Heart left ventricle (tissue), 16 donors: Measurements from ENCODE around the gene SLC9A9. TPM values are rescaled to one million over a fixed set of nuclear protein-coding genes. Genes with fewer than 3 reads are reported as not detected.
"Not testable (repeated sequence)": the region's sequence is repeated elsewhere in the genome, so short reads cannot be mapped to it uniquely, and the experiment has no call there.

Experiments
- ATAC-seq, 4 donors: fragments of 200-7000 bp; cut with Tn5 transposase; one replicate each; pipeline ENCODE4 v1.9.1; 2020 to 2022; ENCODE audit warnings: moderate library complexity in 4 of 4, mild to moderate bottlenecking in 3 of 4, moderate number of reproducible peaks in 1 of 4
- DNase-seq, 5 donors: peaks; one replicate each; pipeline ENCODE4 v3.0.0-alpha.2; 2020
- H3K27ac ChIP-seq, 12 donors: fragments of 200-600 bp; sonication (generic) in 4 of 12; one replicate each; pipeline versions ENCODE4 v1.5.0 to v1.8.0; 2016 to 2022; ENCODE audit warnings: mild to moderate bottlenecking in 2 of 12
- H3K27me3 ChIP-seq, 9 donors: fragments of 200-600 bp; sonication (generic) in 2 of 9; one replicate each; pipeline versions ENCODE4 v1.5.1 to v1.8.0; 2016 to 2022; ENCODE audit warnings: mild to moderate bottlenecking in 3 of 9
- H3K36me3 ChIP-seq, 9 donors: fragments of 200-600 bp; sonication (generic) in 2 of 9; one replicate each; pipeline versions ENCODE4 v1.5.0 to v1.8.0; 2018 to 2022; ENCODE audit warnings: mild to moderate bottlenecking in 2 of 9
- H3K4me1 ChIP-seq, 12 donors: fragments of 200-600 bp; sonication (generic) in 4 of 12; one replicate each; pipeline versions ENCODE4 v1.5.0 to v1.8.0; 2016 to 2022; ENCODE audit warnings: mild to moderate bottlenecking in 3 of 12
- H3K4me3 ChIP-seq, 12 donors: fragments of 200-600 bp; sonication (generic) in 4 of 12; one replicate each; pipeline versions ENCODE4 v1.5.0 to v1.8.0; 2017 to 2022; ENCODE audit warnings: mild to moderate bottlenecking in 9 of 12, moderate library complexity in 4 of 12
- H3K9me3 ChIP-seq, 12 donors: fragments of 200-600 bp; sonication (generic) in 4 of 12; one replicate each; pipeline versions ENCODE4 v1.5.0 to v1.8.0; 2016 to 2022; ENCODE audit warnings: mild to moderate bottlenecking in 1 of 12
- POLR2A ChIP-seq, 2 donors: fragments of 450-650 bp; IDR thresholded peaks; one replicate each; pipeline ENCODE4 v1.6.1; 2017; ENCODE audit warnings: antibody characterized with exemption in 2 of 2, mild to moderate bottlenecking in 2 of 2, moderate library complexity in 2 of 2
- WGBS, 4 donors: extraction: QIAGEN DNeasy Blood & Tissue Kit in 2 of 4; methylation state at CpG; one replicate each; pipeline versions ENCODE4 v1.1.5 to v1.1.7; 2013 to 2018; 5-methylcytosine and 5-hydroxymethylcytosine counted together
- intact Hi-C, 10 donors: fragments of 100-400 bp; cut with DNase I; formaldehyde crosslinking; loops; one replicate each; pipeline versions ENCODE4 v1.11.1 to v1.14.2; 2022
- polyA plus RNA-seq, 2 donors: library from polyadenylated mRNA; stranded (reverse); fragments of 200-250 nt; gene quantifications; one replicate each; pipeline ENCODE4 v1.2.3, GENCODE V29; 2013
- total RNA-seq, 9 donors: library from RNA; depleted of rRNA in 2 of 9; stranded (reverse); fragments of >200 nt in 2 of 9; fragmentation: NEBNext Ultra II Directional in 3 of 9; extraction: Animal tissue kit (Norgen Biotek cat#: 25700) in 3 of 9; gene quantifications; one replicate each; pipeline versions ENCODE4 v1.1.0 to v1.2.4, GENCODE V29; 2016 to 2023
- TF ChIP-seq, protein P1 (sequence below), 12 donors: fragments of 200-600 bp; sonication (generic) in 4 of 12; IDR thresholded peaks; one replicate each; pipeline versions ENCODE4 v1.5.0 to v1.8.0; 2018 to 2022; ENCODE audit warnings: antibody characterized with exemption in 12 of 12, mild to moderate bottlenecking in 5 of 12
- donor health status: ischemic (EF 13 %, LVEDD 7.1; RV severe dilation, severe dysfunction).
- donor health status: healthy with polysubstance abuse.
- donor health status: DM: no; HTN: yes; CAD: no.
- donor health status: DM: no; HTN: no; CAD: no.
- donor health status: ischemic (EF 25% LVEDD 6.9; RV normal size, moderate dysfunction).
- donor health status: ischemic (EF 25% LVEDD 5.7; RV mildly dilated, moderate dysfunction).
- donor health status: healthy.
- donor health status: DM: yes; HTN: yes; CAD: no.
- donor health status: ischemic (EF 35%, LVEDD 5.7; RV mildly dilated, moderate dysfunction).
- donor health status: nonischemic (EF 11% LVEDD 7.7; RV severe dilation, severe dysfunction).
- donor health status: DM: yes; HTN: yes; CAD: no.
- donor health status: PGD.
- donor health status: ischemic (EF 29% LVEDD 5.4; RV normal size, mild dysfunction).
- donor health status: nonischemic (EF 23%, LVEDD 6.1; RV moderate dilation, normal function).

Gene SLC9A9
- total and polyA plus RNA-seq, 11 donors = 0.76 to 17.5 (median 3.3) TPM

DNA sequence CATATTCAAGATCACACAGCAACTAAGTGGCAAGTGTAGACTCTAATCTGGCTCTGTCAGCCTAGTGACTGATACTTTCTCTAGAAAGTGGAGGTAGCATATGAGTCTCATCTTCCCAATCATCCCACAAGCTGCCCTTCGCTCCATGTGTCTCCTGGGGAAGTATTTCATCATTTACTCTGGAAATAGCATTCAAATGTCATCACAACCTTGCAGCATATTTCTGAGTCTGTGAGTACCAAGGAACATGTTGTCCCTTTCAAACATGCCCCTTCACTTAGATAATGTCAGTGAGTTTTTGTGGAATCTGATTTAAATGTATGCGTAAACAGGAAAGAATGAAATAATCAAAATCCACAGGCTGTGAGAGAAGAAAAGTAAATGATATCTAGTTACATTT, 322.9 kb downstream of the SLC9A9 start:
- H3K4me3 ChIP-seq = no peak overlapping the region
- intact Hi-C loops = no loop called here
- TF ChIP-seq POLR2A (IDR thresholded peaks at IDR 0.05) = no peak
- H3K36me3 ChIP-seq = no peaks in the 10 kb centered on the region
- peaks cover 0 to 13% (median 0%) of the 10 kb centered on the region in 12 donors for H3K4me1 ChIP-seq
- no peak overlapping the region for H3K27ac ChIP-seq
- H3K9me3 ChIP-seq = peaks cover 0 to 3% (median 0%) of the 10 kb centered on the region in 12 donors
- 73 to 89% (median 83%) methylated on average over 2 of the region's 2 CpGs for WGBS, 4 donors
- no peaks in the 10 kb centered on the region for H3K27me3 ChIP-seq
- DNase-seq (no peak), ATAC-seq (peak in 2 of 4 donors; percentile 22 to 75)

DNA sequence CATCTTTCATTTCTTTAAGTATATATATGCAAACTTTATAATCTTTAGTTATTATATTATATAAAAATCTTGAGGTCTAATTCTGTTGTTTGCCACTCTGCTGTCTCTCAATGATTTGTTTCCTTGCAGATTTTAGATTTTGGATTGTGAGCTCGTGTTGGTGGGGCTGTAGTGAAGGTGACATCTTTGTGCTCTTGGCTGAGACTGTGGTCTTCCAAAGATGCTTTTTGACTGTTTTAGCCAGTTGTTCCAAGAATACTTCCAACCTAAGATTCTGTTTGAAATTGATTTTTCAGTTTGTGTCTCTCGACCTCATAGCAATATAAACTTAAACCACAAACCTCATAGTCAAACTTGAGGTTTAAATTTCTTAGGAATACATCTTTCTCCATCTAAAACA, 326.5 kb downstream of the SLC9A9 start:
- H3K9me3 ChIP-seq = peaks cover 0 to 3% (median 0%) of the 10 kb centered on the region in 12 donors
- no peaks in the 10 kb centered on the region for H3K27me3 ChIP-seq
- intact Hi-C loops = no loop called here
- no peak overlapping the region for H3K27ac ChIP-seq
- ATAC-seq (no peak), DNase-seq (no peak)
- peaks cover 0 to 6% (median 0%) of the 10 kb centered on the region in 12 donors for H3K4me1 ChIP-seq
- WGBS, 4 donors = 74 to 91% (median 79%) methylated on average over 2 of the region's 2 CpGs
- H3K4me3 ChIP-seq = no peak overlapping the region
- TF ChIP-seq POLR2A (IDR thresholded peaks at IDR 0.05) = no peak
- TF ChIP-seq, protein P1, sequence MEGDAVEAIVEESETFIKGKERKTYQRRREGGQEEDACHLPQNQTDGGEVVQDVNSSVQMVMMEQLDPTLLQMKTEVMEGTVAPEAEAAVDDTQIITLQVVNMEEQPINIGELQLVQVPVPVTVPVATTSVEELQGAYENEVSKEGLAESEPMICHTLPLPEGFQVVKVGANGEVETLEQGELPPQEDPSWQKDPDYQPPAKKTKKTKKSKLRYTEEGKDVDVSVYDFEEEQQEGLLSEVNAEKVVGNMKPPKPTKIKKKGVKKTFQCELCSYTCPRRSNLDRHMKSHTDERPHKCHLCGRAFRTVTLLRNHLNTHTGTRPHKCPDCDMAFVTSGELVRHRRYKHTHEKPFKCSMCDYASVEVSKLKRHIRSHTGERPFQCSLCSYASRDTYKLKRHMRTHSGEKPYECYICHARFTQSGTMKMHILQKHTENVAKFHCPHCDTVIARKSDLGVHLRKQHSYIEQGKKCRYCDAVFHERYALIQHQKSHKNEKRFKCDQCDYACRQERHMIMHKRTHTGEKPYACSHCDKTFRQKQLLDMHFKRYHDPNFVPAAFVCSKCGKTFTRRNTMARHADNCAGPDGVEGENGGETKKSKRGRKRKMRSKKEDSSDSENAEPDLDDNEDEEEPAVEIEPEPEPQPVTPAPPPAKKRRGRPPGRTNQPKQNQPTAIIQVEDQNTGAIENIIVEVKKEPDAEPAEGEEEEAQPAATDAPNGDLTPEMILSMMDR (IDR thresholded peaks at IDR 0.05) = no peak
- no peaks in the 10 kb centered on the region for H3K36me3 ChIP-seq

DNA sequence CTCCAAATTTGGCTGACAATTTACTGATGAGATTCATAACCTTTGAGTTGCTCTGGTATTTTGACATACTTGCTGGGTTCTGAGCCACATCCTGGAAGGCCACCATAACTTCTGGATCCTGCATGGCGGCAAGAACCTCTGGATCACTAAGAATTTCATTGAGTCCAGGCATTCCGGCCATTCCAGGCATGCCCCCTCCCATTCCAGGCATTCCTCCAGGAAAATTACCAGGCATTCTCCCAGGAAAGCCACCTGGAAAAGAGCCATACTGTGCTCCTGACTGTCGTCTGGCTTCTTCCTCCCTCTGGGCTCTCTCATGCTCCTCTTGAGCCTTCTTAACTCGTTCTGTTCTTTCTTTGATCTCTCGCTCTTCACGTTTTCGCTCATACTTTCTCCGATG, 331.1 kb downstream of the SLC9A9 start:
- H3K4me3 ChIP-seq, intact Hi-C loops, H3K27me3 ChIP-seq, H3K36me3 ChIP-seq, ATAC-seq, H3K27ac ChIP-seq, H3K4me1 ChIP-seq, DNase-seq, H3K9me3 ChIP-seq: not testable (repeated sequence)
- 71 to 81% (median 75%) methylated on average over 8 of the region's 8 CpGs for WGBS, 4 donors

DNA sequence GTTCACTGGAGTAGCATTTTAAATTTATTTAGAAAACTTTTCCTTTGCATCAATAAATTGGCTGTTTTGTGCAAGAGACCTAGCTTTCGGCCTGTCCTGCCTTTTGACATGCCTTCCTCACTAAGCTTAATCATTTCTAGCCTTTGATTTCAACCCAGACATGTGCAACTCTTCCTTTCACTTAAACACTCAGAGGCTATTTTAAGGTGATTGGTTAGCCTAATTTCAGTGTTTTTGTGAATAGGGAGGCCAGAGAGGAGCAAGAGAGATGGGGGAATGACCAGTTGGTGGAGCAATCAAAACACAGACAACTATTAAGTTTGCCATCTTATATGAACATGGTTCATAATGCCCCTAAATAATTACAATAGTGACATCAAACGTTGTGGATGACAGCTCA, 333.4 kb downstream of the SLC9A9 start:
- Histone ChIP-seq H3K27me3 (no peaks in the 10 kb centered on the region), H3K36me3 (no peaks in the 10 kb centered on the region), H3K4me1 (no peaks in the 10 kb centered on the region), H3K27ac (no peak overlapping the region), H3K4me3 (no peak overlapping the region), H3K9me3 (no peaks in the 10 kb centered on the region)
- TF ChIP-seq, protein P1 (IDR thresholded peaks at IDR 0.05) = no peak
- no peak for TF ChIP-seq POLR2A (IDR thresholded peaks at IDR 0.05)
- ATAC-seq (no peak), DNase-seq (no peak)
- intact Hi-C loops = no loop called here
- 71 to 86% (median 75%) methylated on average over 2 of the region's 2 CpGs for WGBS, 4 donors

- Histone ChIP-seq H3K9me3 (no peaks in the 10 kb centered on the region), H3K4me3 (no peak overlapping the region), H3K27ac (no peak overlapping the region), H3K36me3 (no peaks in the 10 kb centered on the region), H3K4me1 (no peaks in the 10 kb centered on the region), H3K27me3 (no peaks in the 10 kb centered on the region)
- ATAC-seq (no peak), DNase-seq (no peak)
- intact Hi-C loops = no loop called here
- 86 to 93% (median 90%) methylated on average over 1 of the region's 1 CpG for WGBS, 4 donors
- no peak for TF ChIP-seq POLR2A (IDR thresholded peaks at IDR 0.05)
- TF ChIP-seq, protein P1 (IDR thresholded peaks at IDR 0.05) = no peak
These were observed 334.2 kb downstream of the SLC9A9 start for GRCh38 chr3:143514109-143514508.
